GM15510 (cell line): ENCODE measurements around the gene CATSPER3.

Source experiments
- POLR2A ChIP-seq: IDR thresholded peaks from 3 replicates; pipeline ENCODE4 v1.6.1; 2011; ENCODE audit warnings: borderline replicate concordance; ENCODE audit not compliant: insufficient read length; ENCODE audit errors: extremely low read depth

CATSPER3 gene

DNA sequence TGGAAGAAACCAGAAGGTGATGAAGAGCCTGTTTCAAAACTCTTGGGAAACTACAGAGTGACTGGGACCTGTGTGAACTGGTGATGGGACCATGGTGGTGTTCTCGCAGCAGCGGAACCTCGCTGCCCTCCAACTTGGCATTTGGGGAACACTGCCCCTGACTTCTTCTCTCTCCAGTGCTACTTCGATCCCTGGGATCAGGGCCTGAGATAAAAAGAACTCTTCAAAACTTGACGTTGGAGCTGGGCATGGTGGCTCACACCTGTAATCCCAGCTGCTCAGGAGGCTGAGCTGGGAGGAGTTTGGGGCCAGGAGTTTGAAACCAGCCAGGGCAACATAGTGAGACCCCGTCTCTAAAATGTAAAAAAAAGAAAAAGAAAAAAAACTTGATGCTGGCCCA lies 48.2 kb downstream of the CATSPER3 start:
- TF ChIP-seq POLR2A = no peak

DNA sequence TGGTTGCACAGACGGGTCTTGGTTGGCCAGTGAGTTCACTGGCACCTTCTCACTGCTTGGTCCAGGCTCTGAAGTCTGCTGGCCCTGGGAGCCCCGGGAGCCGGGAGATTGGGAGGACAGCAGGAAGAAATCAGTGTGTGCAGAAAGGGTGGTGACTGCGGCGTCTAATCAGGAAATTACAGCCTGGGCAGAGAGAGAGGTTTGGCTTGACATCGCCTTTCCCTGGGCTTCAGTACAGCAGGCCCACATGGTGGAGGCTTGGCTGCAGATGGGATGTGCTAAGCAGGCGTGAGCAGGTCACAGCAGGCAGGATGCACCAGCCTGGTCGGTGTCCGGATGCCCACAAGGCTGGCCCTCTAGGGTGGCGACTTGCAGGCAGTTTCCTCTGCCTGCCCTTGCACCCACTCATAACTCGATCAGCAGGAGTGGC lies 49.2 kb downstream of the CATSPER3 start:
- TF ChIP-seq POLR2A = no peak

- no peak for TF ChIP-seq POLR2A
Observed at GRCh38 chr5:135018457-135018856, 50.8 kb downstream of the CATSPER3 start.

DNA sequence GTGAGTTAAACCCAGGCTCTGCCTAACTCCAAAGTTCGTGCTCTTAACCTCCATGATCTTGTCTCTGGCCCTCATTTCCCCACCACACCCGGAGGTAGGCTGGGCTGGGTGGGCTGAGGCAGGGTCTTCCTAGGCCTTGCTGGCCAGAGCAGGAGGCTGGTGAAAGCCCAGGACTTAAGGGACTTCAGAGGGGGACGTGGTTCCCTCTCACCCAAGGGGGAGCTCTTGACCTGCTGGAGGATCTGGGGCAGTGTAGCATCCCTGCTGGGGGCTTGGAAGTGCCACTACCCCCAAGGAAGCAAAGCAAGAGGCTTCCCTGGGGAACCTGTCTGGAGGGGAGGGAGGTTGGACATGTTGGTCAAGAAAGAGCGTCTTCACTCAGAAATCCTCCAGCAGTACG lies 51.6 kb downstream of the CATSPER3 start:
- TF ChIP-seq POLR2A = no peak

GRCh38 chr5:135020111-135020895 lies 52.6 kb downstream of the CATSPER3 start:
- no peak for TF ChIP-seq POLR2A

GRCh38 chr5:135024956-135025729 lies 57.4 kb downstream of the CATSPER3 start:
- no peak for TF ChIP-seq POLR2A

GRCh38 chr5:135025730-135026644 lies 58.3 kb downstream of the CATSPER3 start:
- TF ChIP-seq POLR2A = no peak

DNA sequence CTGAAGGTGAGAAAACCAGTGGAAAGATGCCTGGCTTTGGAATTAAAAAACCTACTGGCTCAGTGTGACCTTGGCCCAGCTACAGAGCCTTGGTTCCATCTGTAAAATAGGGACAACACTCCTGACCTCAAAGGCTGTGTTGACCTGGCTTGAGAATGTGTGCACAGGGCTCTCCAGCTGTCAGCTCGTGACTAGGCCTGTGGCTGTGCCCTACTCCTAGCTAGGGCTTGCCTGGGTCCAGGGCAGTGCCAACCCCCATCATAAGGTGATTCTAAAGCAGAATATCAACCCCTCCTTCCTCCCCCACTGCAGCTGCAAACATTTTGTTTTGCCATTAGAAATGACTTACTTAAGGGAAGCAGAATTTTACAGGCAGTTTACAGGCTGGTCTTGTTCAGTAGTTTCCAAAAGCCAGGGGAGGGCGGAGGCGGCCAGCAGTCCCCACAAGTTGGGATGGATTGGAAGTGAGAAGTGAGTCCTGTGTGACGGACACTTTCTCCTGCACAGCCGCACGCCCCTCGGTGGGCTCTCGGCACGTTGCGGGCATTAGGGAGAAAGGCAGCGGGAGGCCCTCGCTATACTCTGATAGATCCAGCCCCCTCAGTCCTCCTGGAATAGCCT lies 59.0 kb downstream of the CATSPER3 start:
- TF ChIP-seq POLR2A = no peak

GRCh38 chr5:135027266-135027696 lies 59.6 kb downstream of the CATSPER3 start:
- TF ChIP-seq POLR2A = no peak

DNA sequence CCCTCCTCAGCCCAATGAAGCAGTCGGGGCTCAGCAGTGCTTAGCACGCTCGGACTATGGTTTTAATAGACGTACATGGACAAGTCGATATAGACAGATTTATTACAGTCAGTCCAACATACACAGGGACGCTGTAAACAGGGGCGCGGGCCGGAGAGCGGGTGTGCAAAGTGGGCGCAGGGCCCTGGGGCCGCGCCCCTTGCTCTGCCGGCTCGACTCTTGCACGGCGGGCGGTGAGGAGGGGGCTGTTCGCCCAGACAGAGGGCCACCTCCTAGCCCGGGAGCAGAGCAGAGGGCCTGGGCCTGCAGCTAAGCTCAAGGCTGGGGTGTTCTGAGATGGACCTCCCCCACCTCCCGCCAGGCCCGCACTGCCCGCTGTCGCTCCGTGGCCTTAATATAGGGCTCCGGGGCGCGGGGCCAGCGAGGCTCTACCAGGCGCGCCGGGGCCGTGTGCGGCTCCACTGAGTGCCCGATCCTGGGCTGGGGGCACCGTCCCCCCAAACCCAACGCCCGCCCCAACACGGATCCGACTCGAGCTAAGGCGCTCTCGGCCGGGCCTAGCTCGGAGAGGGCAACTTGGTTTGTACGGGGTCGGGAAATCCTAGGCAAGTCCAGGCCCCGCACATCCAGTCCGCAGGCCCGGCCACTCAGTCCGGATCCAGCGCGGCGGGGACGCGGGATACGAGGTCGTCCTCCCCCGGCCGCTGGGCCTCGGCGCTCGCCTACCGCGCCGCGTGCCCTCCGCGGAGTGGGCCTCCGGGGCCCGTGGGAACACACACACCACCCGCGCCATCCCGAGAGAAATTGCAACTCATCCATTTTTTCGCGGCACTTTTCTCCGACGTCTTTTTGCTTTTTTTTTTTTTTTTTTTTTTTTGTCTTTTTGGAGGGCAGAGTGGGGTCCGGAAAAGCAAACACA lies 60.2 kb downstream of the CATSPER3 start:
- TF ChIP-seq POLR2A = no peak

DNA sequence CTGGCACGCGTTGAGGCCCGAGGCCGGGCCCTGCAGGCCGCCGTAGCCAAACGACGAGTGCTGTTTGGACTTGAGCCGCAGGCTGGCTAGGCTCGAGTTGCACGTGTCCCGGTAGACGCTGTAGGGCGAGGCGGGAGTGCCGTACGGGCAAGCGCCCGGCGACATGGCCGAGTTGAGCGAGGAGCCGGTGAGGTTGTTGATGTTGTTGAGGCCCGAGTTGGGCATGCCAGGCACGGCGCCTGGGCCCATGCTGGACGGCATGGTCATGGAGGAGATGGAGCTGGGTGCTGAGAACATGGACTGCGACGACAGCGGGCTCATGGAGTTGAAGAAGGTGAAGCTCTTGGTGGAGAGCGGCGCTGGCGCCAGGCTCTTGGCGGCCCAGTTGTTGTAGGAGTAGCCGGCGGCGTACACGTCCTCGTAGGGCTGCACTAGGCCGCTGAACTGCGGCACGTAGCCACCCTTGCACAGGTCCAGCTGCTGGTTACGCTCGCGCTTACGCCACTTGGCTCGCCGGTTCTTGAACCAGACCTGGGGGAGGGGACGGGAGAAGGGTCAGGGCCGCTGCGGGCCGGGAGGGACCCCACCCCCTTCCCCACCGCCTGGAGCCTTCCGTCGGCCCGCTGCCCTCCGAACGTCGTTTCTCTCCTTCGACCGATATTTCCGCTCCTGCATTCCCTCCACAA lies 61.2 kb downstream of the CATSPER3 start:
- no peak for TF ChIP-seq POLR2A

- TF ChIP-seq POLR2A = no peak
Observed at GRCh38 chr5:135029477-135030122, 61.9 kb downstream of the CATSPER3 start.

DNA sequence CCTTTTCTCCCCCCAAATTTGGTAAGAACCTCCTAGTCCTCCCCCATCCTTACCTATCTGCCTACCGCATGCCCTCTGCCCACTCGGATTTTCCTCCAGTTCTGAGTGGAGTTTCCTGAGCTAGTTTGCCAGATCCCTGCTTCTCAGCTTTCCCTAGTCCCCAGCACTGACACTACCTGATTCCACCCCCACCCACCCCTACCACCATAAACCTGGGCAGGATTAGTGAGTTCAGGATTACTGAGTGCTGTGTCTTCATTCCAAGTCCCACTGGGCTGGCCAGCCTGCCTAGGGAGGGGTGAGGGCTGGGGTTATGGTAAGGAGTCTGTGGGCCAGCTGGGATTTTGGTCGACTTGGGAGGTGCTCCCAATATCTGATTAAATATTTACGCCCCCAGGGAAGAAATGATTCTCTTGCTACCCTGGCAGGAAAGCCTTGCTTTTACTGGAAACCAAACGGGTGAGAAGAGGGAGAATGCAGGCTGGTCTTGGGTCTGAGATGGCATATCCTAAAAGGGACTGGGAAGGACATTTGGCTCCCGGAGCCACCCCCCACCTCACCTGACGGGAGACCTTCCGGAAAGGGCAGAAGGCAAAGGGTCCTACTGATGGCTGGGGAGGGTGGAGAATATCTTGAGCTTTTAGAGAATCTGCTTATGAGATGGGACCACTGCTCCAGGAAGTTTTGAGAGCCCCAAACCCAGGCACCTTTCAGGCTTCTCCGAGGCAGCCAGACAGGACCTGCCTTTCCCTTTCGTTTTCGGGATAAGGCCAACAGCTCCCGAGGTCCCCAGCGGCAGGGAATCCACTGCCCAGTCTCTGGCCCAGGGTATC lies 62.6 kb downstream of the CATSPER3 start:
- no peak for TF ChIP-seq POLR2A
